GM19239 (cell line): ENCODE data around the gene NEAT1.

ENCODE experiments used
- DNase-seq: peaks from one replicate; pipeline ENCODE4 v3.0.0; 2011; ENCODE audit warnings: low spot score; ENCODE audit not compliant: insufficient read length
- FAIRE-seq: peaks from 2 replicates; lab custom pipeline; 2011; peaks lifted over from hg19 to GRCh38; lab: Jason Lieb, UNC

The NEAT1 gene

GRCh38 chr11:65474864-65475263 lies 52.3 kb downstream of the NEAT1 start:
- DNase-seq (no peak), FAIRE-seq (no peak)

DNA sequence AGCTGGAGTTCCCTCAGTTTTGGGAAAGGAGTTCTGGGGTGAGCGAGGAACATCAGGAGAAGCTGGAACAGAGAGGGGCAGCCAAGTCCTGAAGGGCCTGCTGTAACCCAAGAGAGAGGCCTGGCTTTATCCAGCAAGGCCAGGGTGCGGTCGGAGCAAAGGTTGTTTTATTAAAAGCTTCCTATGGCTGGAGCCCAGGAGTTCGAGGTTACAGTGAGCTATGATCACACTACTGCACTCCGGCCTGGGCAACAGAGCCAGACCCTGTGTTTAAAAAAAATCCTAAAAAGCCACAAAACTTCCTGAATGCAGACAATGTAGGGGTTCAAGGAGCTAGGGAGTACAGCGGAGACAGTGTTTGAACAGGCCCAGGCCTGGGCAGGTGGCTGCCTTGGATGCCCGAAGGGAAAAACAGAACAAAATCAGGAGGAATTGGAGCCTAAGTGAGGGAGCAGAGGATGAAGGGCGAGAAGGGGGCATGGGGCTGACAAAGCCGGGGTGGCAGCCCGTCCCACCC lies 54.1 kb downstream of the NEAT1 start:
- FAIRE-seq: no peak
- DNase-seq: no peak

DNA sequence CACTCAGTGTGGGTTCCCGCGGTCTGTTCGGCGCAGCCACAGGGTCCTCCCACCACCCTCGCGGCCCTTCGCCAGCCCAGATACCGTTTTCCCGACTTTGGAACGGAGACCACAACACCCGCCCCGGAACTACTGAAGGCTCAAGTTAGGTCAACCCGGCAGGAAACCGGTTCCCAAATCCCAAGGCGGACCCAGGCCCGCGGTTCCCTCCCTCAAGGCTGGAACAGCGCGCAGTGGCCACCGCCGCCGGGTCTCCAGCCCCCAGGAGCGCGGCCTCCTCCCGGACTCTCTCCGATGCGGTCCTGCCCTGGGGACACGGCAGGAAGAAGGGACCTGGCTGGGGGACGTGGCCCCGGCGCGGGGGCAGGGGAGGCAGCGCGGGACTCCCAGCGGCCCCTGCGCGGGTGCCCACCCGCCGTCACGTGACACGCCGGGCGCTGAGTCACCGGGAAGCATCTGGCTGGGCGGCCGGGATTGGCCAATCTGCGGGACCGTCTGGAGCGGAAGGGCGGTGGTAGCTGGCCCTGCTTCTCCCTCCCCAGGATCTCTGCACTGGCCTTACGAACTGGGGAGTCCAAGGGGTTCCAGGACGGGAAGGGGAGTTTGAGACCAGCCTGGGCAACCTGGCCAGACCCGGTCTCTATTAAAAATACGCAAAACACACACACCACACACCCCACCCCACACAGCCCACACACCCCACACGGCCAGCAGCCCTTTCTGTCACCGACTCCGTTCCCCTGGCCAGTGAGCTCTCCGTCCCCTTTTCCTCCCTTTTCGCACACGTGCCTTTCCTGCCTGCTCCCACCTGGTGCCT lies 54.8 kb downstream of the NEAT1 start:
- DNase-seq (peak; percentile 89), FAIRE-seq (peak; percentile 87)

GRCh38 chr11:65478388-65479183 lies 56.0 kb downstream of the NEAT1 start:
- no peak for FAIRE-seq
- no peak for DNase-seq

DNA sequence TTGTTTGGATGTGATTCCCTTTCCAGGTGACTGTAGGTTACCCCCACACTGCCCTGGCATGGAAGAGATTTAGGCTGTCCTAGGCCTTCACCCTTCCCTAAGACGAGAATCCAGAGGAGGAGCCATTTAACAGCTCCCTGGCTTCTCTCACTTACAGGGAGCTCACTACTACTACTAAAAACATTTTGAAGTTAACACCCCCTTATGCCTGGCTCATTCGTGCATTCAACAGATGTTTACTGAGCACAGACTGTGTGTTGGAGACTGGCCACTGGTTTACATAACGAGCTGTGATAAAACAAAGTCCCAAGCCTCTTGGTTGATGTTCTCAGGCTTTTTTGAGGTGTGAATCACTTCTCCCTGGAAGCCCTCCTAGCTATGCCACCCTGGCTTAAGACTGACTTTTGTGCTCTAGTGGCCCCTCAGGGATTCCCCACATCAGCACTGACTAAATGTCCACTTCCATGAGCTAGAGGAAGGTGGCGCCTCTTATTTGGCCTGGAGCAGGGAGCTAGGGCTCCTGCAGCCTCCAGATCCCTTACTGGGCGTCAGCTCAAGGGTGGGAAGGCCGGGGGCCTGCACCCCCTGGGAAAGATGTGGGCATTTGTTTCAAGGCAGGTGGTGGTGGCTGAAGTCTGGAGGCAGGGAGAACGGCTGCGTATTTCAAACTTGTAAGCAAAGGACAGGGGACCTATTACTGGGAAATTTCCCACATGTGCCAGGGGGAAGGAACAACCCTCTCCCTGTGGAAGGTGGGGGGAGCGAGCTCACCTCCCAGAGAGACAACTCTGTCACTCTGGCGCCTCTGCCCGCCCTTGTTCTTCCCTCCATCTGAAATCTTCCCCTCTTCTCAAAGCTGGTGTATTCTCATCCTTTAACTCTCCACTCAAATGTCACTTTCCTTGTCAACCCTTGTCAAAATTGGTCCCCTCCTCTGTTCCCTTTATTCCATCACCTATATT lies 56.9 kb downstream of the NEAT1 start:
- DNase-seq (no peak), FAIRE-seq (no peak)

DNA sequence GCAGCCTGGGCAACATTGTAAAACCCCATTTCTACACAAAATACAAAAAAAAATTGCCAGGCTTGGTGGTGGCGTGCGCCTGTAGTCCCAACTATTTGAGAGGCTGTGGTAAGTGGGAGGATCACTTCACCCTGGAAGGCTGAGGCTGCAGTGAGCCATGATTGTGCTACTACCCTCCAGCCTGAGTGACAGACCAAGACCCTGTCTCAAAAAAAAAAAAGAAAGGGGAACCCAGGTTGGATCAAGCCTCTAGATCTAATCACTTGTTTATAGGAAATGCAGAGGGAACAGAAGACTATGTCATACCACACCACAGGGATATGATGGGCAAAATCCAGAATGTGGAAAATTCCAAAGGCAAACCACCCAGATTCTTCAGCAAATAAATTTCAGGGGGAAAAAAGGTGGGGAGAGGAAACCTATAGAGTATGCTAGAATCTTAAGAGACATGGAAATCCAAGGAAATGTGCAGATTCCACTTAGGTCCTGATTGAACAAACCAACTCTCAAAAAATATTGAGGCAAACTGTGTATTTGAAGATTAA lies 59.8 kb downstream of the NEAT1 start:
- FAIRE-seq (no peak), DNase-seq (no peak)

DNA sequence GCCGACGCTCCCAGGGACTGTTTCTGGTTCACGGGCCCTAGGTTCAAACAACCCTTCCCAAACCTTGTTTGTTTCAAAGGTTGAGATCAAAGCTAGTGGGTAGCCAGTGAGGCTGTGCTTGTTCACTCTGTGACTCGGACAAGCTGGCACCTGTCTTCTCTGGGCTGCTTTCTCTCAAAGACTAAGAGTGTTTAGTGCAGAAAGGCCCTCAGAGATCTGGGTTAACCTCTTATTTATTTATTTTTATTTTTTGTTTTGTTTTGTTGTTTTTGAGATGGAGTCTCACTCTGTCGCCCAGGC lies 63.3 kb downstream of the NEAT1 start:
- no peak for DNase-seq

GRCh38 chr11:65486570-65487466 lies 64.2 kb downstream of the NEAT1 start:
- DNase-seq (no peak), FAIRE-seq (no peak)

More for the DNA sequence above, 63.3 kb downstream of the NEAT1 start:
- no peak for FAIRE-seq

DNA sequence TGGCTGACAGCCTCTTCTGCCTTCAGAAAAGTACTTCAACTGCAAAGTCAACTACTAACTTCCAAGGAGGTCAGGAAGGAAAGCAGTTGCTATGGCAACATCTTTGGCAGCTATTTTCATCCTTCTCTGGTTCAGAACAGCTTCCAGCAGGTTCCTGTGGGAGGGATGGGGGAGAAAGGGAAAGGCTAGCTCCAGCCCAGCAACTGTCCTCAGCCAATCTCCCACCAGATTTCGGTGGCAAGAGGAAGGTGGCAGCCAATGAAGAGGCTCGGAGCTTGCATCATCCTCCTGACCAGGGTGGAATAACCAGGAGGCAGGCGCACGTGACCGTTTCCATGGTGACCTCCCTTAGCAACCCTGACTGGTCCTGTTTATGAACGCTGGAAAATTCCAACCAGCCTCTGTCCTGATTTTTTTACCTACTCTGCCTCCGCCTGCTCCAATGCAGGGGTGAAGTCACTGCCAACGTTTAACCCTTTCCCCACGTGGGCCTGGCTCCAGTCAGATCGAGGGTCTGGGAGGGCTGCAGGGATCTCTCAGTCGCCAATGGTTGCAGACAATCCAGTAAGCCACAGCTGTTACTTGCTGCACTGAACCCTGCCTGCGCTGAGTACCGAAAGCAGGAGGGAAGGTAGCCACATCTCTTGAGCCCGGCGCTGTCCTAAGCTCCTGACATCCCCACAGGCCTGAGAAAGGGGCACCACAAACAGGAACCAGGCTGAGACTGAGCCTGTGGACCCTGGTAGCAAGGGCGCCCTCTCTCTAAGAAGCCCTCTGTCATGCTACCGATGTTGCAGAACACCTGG lies 65.1 kb downstream of the NEAT1 start:
- FAIRE-seq: peak; percentile 53
- DNase-seq: no peak

- no peak for FAIRE-seq
- no peak for DNase-seq
Observed at GRCh38 chr11:65488273-65489034, 65.9 kb downstream of the NEAT1 start.

GRCh38 chr11:65489035-65489705 lies 66.6 kb downstream of the NEAT1 start:
- FAIRE-seq (no peak), DNase-seq (no peak)

DNA sequence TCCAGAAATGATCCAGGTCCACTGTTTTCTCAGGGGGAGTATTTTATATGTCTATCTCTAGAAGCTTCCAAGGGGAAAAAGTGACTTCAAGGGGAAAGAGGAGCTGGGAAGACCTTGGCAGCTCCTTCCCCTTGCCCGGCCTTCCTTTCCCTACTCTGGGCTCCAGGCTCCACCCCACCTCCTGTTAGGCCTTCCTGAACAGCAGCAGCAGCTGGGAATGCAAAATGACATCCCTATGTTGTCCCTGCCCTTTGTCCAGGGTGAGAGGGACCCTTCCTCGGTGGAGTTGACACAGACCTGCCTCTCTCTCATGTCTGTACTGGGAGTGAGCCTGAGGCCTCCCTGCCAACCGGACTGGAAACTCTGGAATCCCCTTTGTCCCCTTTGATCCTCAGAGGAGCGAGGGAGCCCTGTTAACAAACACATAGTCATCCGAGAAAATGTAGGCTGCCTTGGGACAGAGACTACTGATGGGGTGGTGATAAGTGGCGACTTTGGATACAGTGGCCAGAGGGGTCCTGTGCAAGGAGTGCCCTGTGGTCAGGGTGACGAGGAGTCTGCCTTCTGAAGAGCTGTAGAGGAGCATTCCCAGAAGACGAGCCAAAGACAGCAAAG lies 67.2 kb downstream of the NEAT1 start:
- DNase-seq (no peak), FAIRE-seq (no peak)

- DNase-seq (no peak), FAIRE-seq (no peak)
Observed at GRCh38 chr11:65491163-65491465, 68.5 kb downstream of the NEAT1 start.

- FAIRE-seq (peak; percentile 31), DNase-seq (no peak)
Observed at GRCh38 chr11:65491614-65492386, 69.2 kb downstream of the NEAT1 start.

- FAIRE-seq: no peak
- no peak for DNase-seq
Observed at GRCh38 chr11:65492387-65492636, 69.7 kb downstream of the NEAT1 start.

DNA sequence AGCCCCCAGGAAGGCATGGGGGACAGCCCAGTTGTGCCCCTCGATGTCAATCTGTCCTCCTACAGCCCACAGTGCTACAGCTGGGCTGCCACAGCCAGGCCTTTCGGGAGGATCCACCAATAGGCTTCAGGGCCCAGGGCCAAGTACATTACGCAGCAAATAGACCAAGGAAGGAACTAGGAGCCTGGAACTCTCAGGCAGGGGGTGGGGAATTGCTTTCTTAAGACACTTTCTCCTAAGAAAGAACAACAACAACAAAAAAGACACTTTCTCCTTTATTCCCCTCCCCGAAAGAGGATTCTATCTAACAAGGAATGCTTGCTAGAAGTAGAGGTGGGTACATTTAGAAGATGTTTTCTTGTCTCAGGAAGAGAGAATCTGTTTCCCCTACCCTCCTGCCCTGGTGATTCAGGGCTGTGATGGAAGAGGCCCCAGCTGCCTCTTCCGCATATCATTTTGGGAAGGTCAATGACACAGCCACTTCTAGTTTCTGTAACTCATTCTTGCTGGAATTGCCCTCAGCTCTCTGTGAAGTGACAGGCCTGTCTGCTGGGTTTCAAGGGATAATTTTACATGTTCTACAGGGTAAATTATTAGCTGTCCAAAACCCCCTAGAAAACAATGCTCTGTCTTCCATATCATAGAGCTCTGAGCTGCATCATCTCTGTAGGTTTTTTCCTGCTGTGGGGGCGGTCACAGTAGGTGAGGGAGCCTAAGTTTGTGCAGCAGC lies 70.2 kb downstream of the NEAT1 start:
- peak; percentile 79 for FAIRE-seq
- no peak for DNase-seq
